Neural cell (in vitro differentiated cells): Measurements from ENCODE around the gene PTPN7. TPM values are rescaled to one million over a fixed set of nuclear protein-coding genes. Genes with fewer than 3 reads are reported as not detected.

ENCODE experiments used
- H2AFZ ChIP-seq: fragments of 200-600, 300-800 bp; sonication (generic), shearing (Covaris generic); 2 replicates; pipeline ENCODE4 v1.6.0; 2014; ENCODE audit warnings: low read depth, mild to moderate bottlenecking, antibody characterized with exemption, low read length, moderate library complexity
- H3F3A ChIP-seq: fragments of 200-600 bp; shearing (Covaris generic); 2 replicates; pipeline ENCODE4 v1.6.1; 2016; ENCODE audit warnings: mild to moderate bottlenecking, moderate library complexity, mixed read lengths, antibody characterized with exemption, low read length; ENCODE audit not compliant: insufficient read depth, poor library complexity, severe bottlenecking
- H3K27ac ChIP-seq: fragments of 200-600, 300-800 bp; sonication (generic), shearing (Covaris generic); 2 replicates; pipeline ENCODE4 v1.5.1; 2014; ENCODE audit warnings: mild to moderate bottlenecking, low read length, moderate library complexity
- H3K27me3 ChIP-seq: fragments of 300-800, 200-600 bp; sonication (generic), shearing (Covaris generic); 2 replicates; pipeline ENCODE4 v1.6.0; 2014; ENCODE audit warnings: mild to moderate bottlenecking, low read depth, low read length, moderate library complexity; ENCODE audit not compliant: insufficient read depth
- H3K36me3 ChIP-seq: fragments of 300-800, 200-600 bp; sonication (generic), shearing (Covaris generic); 2 replicates; pipeline ENCODE4 v1.5.1; 2014; ENCODE audit warnings: mild to moderate bottlenecking, antibody characterized with exemption, low read length, moderate library complexity; ENCODE audit not compliant: insufficient read depth
- H3K4me2 ChIP-seq: fragments of 300-800, 200-600 bp; sonication (generic), shearing (Covaris generic); 2 replicates; pipeline ENCODE4 v1.6.0; 2014; ENCODE audit warnings: mild to moderate bottlenecking, low read length
- H3K4me3 ChIP-seq: fragments of 300-800, 200-600 bp; sonication (generic), shearing (Covaris generic); 2 replicates; pipeline ENCODE4 v1.5.1; 2014; ENCODE audit warnings: mild to moderate bottlenecking, low read length, moderate library complexity
- H3K79me2 ChIP-seq: fragments of 200-600 bp; shearing (Covaris generic); replicated peaks from 2 replicates; pipeline ENCODE4 v1.6.0; 2014; ENCODE audit warnings: mild to moderate bottlenecking, low read length, moderate library complexity; ENCODE audit not compliant: insufficient read depth
- H3K9ac ChIP-seq: fragments of 300-800, 200-600 bp; sonication (generic), shearing (Covaris generic); 2 replicates; pipeline ENCODE4 v1.6.1; 2016; ENCODE audit warnings: mild to moderate bottlenecking, low read length, mixed read lengths
- H3K9me2 ChIP-seq: fragments of 200-600 bp; shearing (Covaris generic); 2 replicates; pipeline ENCODE4 v1.6.1; 2016; ENCODE audit warnings: mild to moderate bottlenecking, low read length, mixed read lengths; ENCODE audit not compliant: insufficient read depth
- H3K9me3 ChIP-seq: fragments of 200-600, 300-800 bp; sonication (generic), shearing (Covaris generic); 2 replicates; pipeline ENCODE4 v1.6.1; 2016; ENCODE audit warnings: mild to moderate bottlenecking, mixed run types, low read length, moderate library complexity, mixed read lengths
- H4K20me1 ChIP-seq: fragments of 200-600 bp; shearing (Covaris generic); 2 replicates; pipeline ENCODE4 v1.6.1; 2016; ENCODE audit warnings: mild to moderate bottlenecking, mixed run types; ENCODE audit not compliant: insufficient read depth
- CTCF ChIP-seq: fragments of 450-650 bp; IDR thresholded peaks from 2 replicates; pipeline ENCODE4 v1.5.1; 2014; ENCODE audit warnings: antibody characterized with exemption, mild to moderate bottlenecking, moderate library complexity; ENCODE audit not compliant: poor library complexity, severe bottlenecking
- EP300 ChIP-seq: fragments of 450-650 bp; conservative IDR thresholded peaks from 2 replicates; pipeline ENCODE4 v1.6.1; 2014; ENCODE audit warnings: antibody characterized with exemption, mild to moderate bottlenecking, moderate library complexity; ENCODE audit not compliant: poor library complexity, severe bottlenecking
- EZH2 ChIP-seq: fragments of 200-600, 300-800 bp; shearing (Covaris generic), sonication (generic); IDR thresholded peaks from 2 replicates; pipeline ENCODE4 v1.6.1; 2014; ENCODE audit warnings: antibody characterized with exemption, low read length, borderline replicate concordance, mild to moderate bottlenecking; ENCODE audit not compliant: insufficient read depth, poor library complexity, severe bottlenecking
- MXI1 ChIP-seq: fragments of 450-650 bp; conservative IDR thresholded peaks from 2 replicates; pipeline ENCODE4 v1.6.1; 2014; ENCODE audit warnings: antibody characterized with exemption, mild to moderate bottlenecking; ENCODE audit not compliant: poor library complexity, severe bottlenecking
- POLR2AphosphoS5 ChIP-seq: IDR thresholded peaks from 2 replicates; pipeline ENCODE4 v1.6.1; 2012
- RAD21 ChIP-seq: fragments of 450-650 bp; conservative IDR thresholded peaks from 2 replicates; pipeline ENCODE4 v1.6.1; 2014; ENCODE audit warnings: antibody characterized with exemption, mild to moderate bottlenecking, moderate library complexity
- REST ChIP-seq: IDR thresholded peaks from 2 replicates; pipeline ENCODE4 v1.6.1; 2012; ENCODE audit warnings: borderline replicate concordance
- SMC3 ChIP-seq: fragments of 450-650 bp; conservative IDR thresholded peaks from 2 replicates; pipeline ENCODE4 v1.6.1; 2014; ENCODE audit warnings: antibody characterized with exemption, mild to moderate bottlenecking, moderate library complexity; ENCODE audit not compliant: poor library complexity
- TAF1 ChIP-seq: IDR thresholded peaks from 2 replicates; pipeline ENCODE4 v1.6.1; 2012; ENCODE audit warnings: low read depth
- polyA plus RNA-seq: library from polyadenylated mRNA; depleted of rRNA; stranded (reverse); fragments of >200 nt; gene quantifications from 2 replicates; pipeline ENCODE4 v1.2.3, GENCODE V29; 2014

PTPN7 gene
- polyA plus RNA-seq, 1 donor from 2014 or later, result 2.1 TPM

- H4K20me1 ChIP-seq, result no peaks in the 10 kb centered on the region
- no peaks in the 10 kb centered on the region for H3K36me3 ChIP-seq
- no peaks in the 10 kb centered on the region for H3K9me3 ChIP-seq
- no peaks in the 10 kb centered on the region for H3F3A ChIP-seq
- H3K79me2 ChIP-seq, result no peaks in the 10 kb centered on the region
- H3K27ac ChIP-seq, result no peak overlapping the region
- no peak overlapping the region for H2AFZ ChIP-seq
- H3K27me3 ChIP-seq, result no peaks in the 10 kb centered on the region
- no peak overlapping the region for H3K4me3 ChIP-seq
- H3K4me2 ChIP-seq, result no peak overlapping the region
- H3K9ac ChIP-seq, result no peak overlapping the region
- no peak for TF ChIP-seq TAF1
- no peak for TF ChIP-seq MXI1
- no peak for TF ChIP-seq SMC3
- no peak for TF ChIP-seq REST
- TF ChIP-seq RAD21, result no peak
- no peak for TF ChIP-seq POLR2AphosphoS5
- no peak for TF ChIP-seq EZH2
- no peak for TF ChIP-seq EP300
- H3K9me2 ChIP-seq, result no peaks in the 10 kb centered on the region
These were observed 42.2 kb upstream of the PTPN7 start for GRCh38 chr1:202202500-202203168.

GRCh38 chr1:202201971-202202370 lies 41.6 kb upstream of the PTPN7 start:
- no peak overlapping the region for H3K9ac ChIP-seq
- no peaks in the 10 kb centered on the region for H3F3A ChIP-seq
- no peaks in the 10 kb centered on the region for H3K79me2 ChIP-seq
- no peak overlapping the region for H3K27ac ChIP-seq
- no peaks in the 10 kb centered on the region for H3K27me3 ChIP-seq
- H3K4me3 ChIP-seq, result no peak overlapping the region
- no peaks in the 10 kb centered on the region for H3K36me3 ChIP-seq
- H4K20me1 ChIP-seq, result no peaks in the 10 kb centered on the region
- H3K9me2 ChIP-seq, result no peaks in the 10 kb centered on the region
- no peak overlapping the region for H3K4me2 ChIP-seq
- H2AFZ ChIP-seq, result no peak overlapping the region
- H3K9me3 ChIP-seq, result no peaks in the 10 kb centered on the region
- TF ChIP-seq RAD21 (no peak), SMC3 (no peak), CTCF (no peak)

- H3K79me2 ChIP-seq, result no peaks in the 10 kb centered on the region
- H2AFZ ChIP-seq, result no peak overlapping the region
- H3K4me2 ChIP-seq, result no peak overlapping the region
- H3K9me2 ChIP-seq, result no peaks in the 10 kb centered on the region
- H3K27ac ChIP-seq, result no peak overlapping the region
- TF ChIP-seq EP300 (no peak), REST (no peak)
- H3K36me3 ChIP-seq, result no peaks in the 10 kb centered on the region
- no peaks in the 10 kb centered on the region for H3K9me3 ChIP-seq
- H3K9ac ChIP-seq, result no peak overlapping the region
- no peaks in the 10 kb centered on the region for H3K27me3 ChIP-seq
- H3K4me3 ChIP-seq, result no peak overlapping the region
- H3F3A ChIP-seq, result no peaks in the 10 kb centered on the region
- H4K20me1 ChIP-seq, result no peaks in the 10 kb centered on the region
These were observed 40.9 kb upstream of the PTPN7 start for GRCh38 chr1:202201266-202201665.
